ENCODE data around the gene NET1. TPM values are rescaled to one million over a fixed set of nuclear protein-coding genes. Genes with fewer than 3 reads are reported as not detected.

Gene NET1
- total RNA-seq, 1 donor: 51.0 TPM

DNA sequence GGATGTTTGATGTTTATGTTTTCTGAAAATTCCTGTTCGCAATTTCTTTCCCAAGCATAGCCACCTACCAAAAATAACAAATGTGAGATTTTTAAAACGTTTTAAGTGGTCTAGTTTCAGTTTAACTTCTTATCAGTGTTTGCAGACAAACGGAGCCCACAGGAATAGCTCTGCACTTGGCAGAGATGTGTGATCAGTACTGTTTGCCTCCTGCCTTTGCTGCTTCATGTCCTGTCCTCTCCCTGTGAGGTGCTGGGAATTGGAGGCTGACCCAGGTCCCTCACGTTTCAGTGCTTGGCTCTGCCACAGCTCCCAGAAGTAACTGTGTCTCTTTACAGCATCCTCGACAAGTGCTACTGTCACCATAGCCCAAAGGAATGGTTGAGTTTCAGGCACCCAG is 46.4 kb upstream of the NET1 start:
- H4K20me1 ChIP-seq (ENCODE audit: insufficient read depth, low read length): no peaks in the 10 kb centered on the region
- H3K4me1 ChIP-seq (ENCODE audit: insufficient read depth, low read length): no peaks in the 10 kb centered on the region
- H2AFZ ChIP-seq (ENCODE audit: low read length): no peak overlapping the region
- H3K36me3 ChIP-seq (ENCODE audit: insufficient read depth, low read length): no peaks in the 10 kb centered on the region
- TF ChIP-seq, protein P1, sequence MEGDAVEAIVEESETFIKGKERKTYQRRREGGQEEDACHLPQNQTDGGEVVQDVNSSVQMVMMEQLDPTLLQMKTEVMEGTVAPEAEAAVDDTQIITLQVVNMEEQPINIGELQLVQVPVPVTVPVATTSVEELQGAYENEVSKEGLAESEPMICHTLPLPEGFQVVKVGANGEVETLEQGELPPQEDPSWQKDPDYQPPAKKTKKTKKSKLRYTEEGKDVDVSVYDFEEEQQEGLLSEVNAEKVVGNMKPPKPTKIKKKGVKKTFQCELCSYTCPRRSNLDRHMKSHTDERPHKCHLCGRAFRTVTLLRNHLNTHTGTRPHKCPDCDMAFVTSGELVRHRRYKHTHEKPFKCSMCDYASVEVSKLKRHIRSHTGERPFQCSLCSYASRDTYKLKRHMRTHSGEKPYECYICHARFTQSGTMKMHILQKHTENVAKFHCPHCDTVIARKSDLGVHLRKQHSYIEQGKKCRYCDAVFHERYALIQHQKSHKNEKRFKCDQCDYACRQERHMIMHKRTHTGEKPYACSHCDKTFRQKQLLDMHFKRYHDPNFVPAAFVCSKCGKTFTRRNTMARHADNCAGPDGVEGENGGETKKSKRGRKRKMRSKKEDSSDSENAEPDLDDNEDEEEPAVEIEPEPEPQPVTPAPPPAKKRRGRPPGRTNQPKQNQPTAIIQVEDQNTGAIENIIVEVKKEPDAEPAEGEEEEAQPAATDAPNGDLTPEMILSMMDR (IDR thresholded peaks at IDR 0.05; ENCODE audit: extremely low read depth, low read depth, low read length): no peak
- no peaks in the 10 kb centered on the region for H3K79me2 ChIP-seq (ENCODE audit: insufficient read depth, low read length)
- no peak overlapping the region for H3K4me3 ChIP-seq (ENCODE audit: insufficient read depth, low read length)
- H3K27ac ChIP-seq (ENCODE audit: low read depth, low read length): no peak overlapping the region
- H3K4me2 ChIP-seq (ENCODE audit: insufficient read depth, low read length): no peak overlapping the region
- H3K27me3 ChIP-seq (ENCODE audit: insufficient read depth, low read length): peaks cover 38% of the 10 kb centered on the region
- DNase-seq (ENCODE audit: insufficient read length, low spot score, missing footprints): no peak
- no peaks in the 10 kb centered on the region for H3K9me3 ChIP-seq (ENCODE audit: low read depth, low read length)

DNA sequence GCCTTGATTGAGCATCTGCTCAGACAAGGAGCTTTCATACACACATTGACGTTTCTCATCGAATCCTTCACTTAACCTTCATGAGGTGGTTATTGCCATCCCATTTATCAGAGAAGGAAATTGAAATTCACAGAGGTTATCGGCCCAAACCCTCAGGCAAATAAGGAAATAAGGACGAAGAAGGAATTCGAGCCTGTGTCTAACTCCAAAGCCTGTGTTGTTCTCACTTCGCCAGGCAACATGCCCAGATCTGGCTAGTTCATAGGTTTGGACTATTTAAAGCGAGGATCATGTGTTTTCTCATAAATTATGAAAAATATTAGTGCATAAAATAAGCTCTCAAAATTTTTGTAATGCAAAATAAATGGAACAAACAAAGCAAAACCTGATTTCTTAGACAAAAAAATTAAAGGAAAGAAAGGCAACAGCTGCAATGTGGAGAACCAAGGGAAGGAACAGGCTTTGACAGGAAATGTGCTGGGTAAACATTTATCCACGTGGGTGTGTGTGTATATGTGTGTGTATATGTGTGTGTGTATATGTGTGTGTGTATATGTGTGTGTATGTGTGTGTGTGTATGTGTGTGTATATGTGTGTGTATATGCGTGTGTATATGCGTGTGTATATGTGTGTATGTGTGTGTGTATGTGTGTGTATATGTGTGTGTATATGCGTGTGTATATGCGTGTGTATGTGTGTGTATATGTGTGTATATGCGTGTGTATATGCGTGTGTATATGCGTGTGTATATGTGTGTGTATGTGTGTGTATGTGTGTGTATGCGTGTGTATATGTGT is 42.8 kb upstream of the NET1 start:
- no peak for DNase-seq (ENCODE audit: insufficient read length, low spot score, missing footprints)
- Histone ChIP-seq H2AFZ (ENCODE audit: low read length) (no peak overlapping the region), H3K79me2 (ENCODE audit: insufficient read depth, low read length) (no peaks in the 10 kb centered on the region), H3K36me3 (ENCODE audit: insufficient read depth, low read length) (no peaks in the 10 kb centered on the region), H3K4me2 (ENCODE audit: insufficient read depth, low read length) (no peak overlapping the region), H4K20me1 (ENCODE audit: insufficient read depth, low read length) (no peaks in the 10 kb centered on the region), H3K27me3 (ENCODE audit: insufficient read depth, low read length) (peaks cover 17% of the 10 kb centered on the region), H3K9me3 (ENCODE audit: low read depth, low read length) (no peaks in the 10 kb centered on the region), H3K27ac (ENCODE audit: low read depth, low read length) (no peak overlapping the region), H3K4me3 (ENCODE audit: insufficient read depth, low read length) (no peak overlapping the region), H3K4me1 (ENCODE audit: insufficient read depth, low read length) (no peaks in the 10 kb centered on the region)
- TF ChIP-seq, protein P1 (IDR thresholded peaks at IDR 0.05; ENCODE audit: extremely low read depth, low read depth, low read length): no peak

DNA sequence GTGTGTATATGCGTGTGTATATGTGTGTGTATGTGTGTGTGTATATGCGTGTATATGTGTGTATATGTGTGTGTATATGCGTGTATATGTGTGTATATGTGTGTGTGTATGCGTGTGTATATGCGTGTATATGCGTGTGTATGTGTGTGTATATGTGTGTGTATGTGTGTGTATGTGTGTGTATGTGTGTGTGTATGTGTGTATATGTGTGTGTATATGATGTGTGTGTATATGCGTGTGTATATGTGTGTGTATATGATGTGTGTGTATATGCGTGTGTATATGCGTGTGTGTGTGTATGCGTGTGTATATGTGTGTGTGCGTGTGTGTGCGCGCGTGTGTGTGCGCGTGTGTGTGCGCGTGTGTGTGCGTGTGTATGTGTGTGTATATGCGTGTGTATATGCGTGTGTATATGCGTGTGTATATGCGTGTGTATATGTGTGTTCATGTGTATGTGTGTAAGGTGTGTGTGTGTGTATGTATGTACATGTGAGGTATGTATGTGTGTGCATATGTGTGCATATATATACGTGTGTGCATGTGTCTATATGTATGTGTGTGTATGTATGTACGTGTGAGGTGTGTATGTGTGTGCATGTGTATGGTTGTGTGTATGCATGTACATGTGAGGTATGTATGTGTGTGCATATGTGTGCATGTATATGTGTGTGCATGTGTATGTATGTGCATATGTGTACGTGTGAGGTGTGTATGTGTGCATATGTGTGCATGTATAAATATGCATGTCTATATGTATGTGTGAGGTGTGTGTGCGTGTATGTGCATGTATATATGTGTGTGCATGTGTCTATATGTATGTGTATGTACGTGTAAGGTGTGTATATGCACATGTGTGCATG is 41.6 kb upstream of the NET1 start:
- Histone ChIP-seq H3K27me3 (ENCODE audit: insufficient read depth, low read length) (peaks cover 13% of the 10 kb centered on the region), H3K4me2 (ENCODE audit: insufficient read depth, low read length) (no peak overlapping the region), H3K4me1 (ENCODE audit: insufficient read depth, low read length) (no peaks in the 10 kb centered on the region), H3K27ac (ENCODE audit: low read depth, low read length) (no peak overlapping the region), H3K4me3 (ENCODE audit: insufficient read depth, low read length) (no peak overlapping the region), H4K20me1 (ENCODE audit: insufficient read depth, low read length) (no peaks in the 10 kb centered on the region), H3K79me2 (ENCODE audit: insufficient read depth, low read length) (no peaks in the 10 kb centered on the region), H3K36me3 (ENCODE audit: insufficient read depth, low read length) (no peaks in the 10 kb centered on the region), H2AFZ (ENCODE audit: low read length) (no peak overlapping the region), H3K9me3 (ENCODE audit: low read depth, low read length) (no peaks in the 10 kb centered on the region)
- TF ChIP-seq, protein P1 (IDR thresholded peaks at IDR 0.05; ENCODE audit: extremely low read depth, low read depth, low read length): no peak
- no peak for DNase-seq (ENCODE audit: insufficient read length, low spot score, missing footprints)

DNA sequence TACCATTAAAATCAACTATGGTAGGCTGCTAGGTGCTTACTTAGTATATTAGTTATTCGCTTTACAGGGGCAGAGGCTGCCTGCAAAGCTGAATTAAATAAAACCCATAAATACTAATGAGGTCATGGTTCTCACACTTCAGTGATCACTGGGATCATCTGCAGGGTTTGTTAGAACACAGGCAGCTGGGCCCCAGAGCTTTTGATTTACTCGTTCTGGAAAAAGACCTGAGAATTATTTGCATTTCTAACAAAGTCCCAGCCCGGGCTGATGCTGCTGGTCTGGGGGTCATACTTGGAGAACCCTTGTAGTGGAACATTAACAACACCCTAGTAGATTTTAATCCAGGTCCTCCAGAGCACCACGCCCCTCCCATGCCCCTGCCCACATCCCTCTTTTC is 39.0 kb upstream of the NET1 start:
- Histone ChIP-seq H3K4me1 (ENCODE audit: insufficient read depth, low read length) (no peaks in the 10 kb centered on the region), H4K20me1 (ENCODE audit: insufficient read depth, low read length) (no peaks in the 10 kb centered on the region)

More for the DNA sequence above, 39.0 kb upstream of the NET1 start:
- H3K4me3 ChIP-seq (ENCODE audit: insufficient read depth, low read length): no peak overlapping the region
- no peak overlapping the region for H2AFZ ChIP-seq (ENCODE audit: low read length)
- no peaks in the 10 kb centered on the region for H3K9me3 ChIP-seq (ENCODE audit: low read depth, low read length)
- no peaks in the 10 kb centered on the region for H3K27me3 ChIP-seq (ENCODE audit: insufficient read depth, low read length)
- H3K79me2 ChIP-seq (ENCODE audit: insufficient read depth, low read length): no peaks in the 10 kb centered on the region
- no peaks in the 10 kb centered on the region for H3K36me3 ChIP-seq (ENCODE audit: insufficient read depth, low read length)
- no peak for DNase-seq (ENCODE audit: insufficient read length, low spot score, missing footprints)
- H3K4me2 ChIP-seq (ENCODE audit: insufficient read depth, low read length): no peak overlapping the region
- TF ChIP-seq, protein P1 (IDR thresholded peaks at IDR 0.05; ENCODE audit: extremely low read depth, low read depth, low read length): no peak
- H3K27ac ChIP-seq (ENCODE audit: low read depth, low read length): no peak overlapping the region

All from osteoblast (primary cell).